Fibroblast of mammary gland (primary cell): ENCODE data around the gene PRKACA.

ENCODE experiments used
- DNase-seq: peaks from one replicate; pipeline ENCODE4 v3.0.0-alpha.2; 2010; ENCODE audit warnings: low read depth
- H3K4me3 ChIP-seq: 2 replicates; pipeline ENCODE4 v1.5.1; 2011; ENCODE audit warnings: low read depth, mild to moderate bottlenecking, low read length, moderate library complexity; ENCODE audit not compliant: control insufficient read depth
- TF ChIP-seq, protein P1 (sequence below): conservative IDR thresholded peaks from 2 replicates; pipeline ENCODE4 v1.5.1; 2011; ENCODE audit warnings: low read depth, low read length, inconsistent platforms; ENCODE audit not compliant: control insufficient read depth, insufficient read depth

The PRKACA gene

DNA sequence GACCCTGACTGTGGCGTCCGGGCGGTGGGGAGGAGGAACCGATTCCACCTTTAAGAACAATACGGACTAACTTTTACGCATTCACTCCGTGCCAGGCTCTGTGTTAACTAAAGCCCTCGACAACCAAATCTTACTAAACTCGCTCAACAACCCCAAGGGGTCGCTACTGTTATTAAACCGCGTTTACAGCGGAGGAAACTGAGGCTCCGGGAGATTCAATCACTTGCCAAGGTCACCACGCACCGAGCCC lies 28.2 kb downstream of the PRKACA start:
- peak overlapping the region; percentile 40 for H3K4me3 ChIP-seq
- peak; percentile 35 for DNase-seq
- TF ChIP-seq, protein P1, sequence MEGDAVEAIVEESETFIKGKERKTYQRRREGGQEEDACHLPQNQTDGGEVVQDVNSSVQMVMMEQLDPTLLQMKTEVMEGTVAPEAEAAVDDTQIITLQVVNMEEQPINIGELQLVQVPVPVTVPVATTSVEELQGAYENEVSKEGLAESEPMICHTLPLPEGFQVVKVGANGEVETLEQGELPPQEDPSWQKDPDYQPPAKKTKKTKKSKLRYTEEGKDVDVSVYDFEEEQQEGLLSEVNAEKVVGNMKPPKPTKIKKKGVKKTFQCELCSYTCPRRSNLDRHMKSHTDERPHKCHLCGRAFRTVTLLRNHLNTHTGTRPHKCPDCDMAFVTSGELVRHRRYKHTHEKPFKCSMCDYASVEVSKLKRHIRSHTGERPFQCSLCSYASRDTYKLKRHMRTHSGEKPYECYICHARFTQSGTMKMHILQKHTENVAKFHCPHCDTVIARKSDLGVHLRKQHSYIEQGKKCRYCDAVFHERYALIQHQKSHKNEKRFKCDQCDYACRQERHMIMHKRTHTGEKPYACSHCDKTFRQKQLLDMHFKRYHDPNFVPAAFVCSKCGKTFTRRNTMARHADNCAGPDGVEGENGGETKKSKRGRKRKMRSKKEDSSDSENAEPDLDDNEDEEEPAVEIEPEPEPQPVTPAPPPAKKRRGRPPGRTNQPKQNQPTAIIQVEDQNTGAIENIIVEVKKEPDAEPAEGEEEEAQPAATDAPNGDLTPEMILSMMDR, result no peak

- TF ChIP-seq, protein P1, result no peak
- H3K4me3 ChIP-seq, result peak overlapping the region; percentile 40
- no peak for DNase-seq
Measured at GRCh38 chr19:14088634-14089411, 28.7 kb downstream of the PRKACA start.

DNA sequence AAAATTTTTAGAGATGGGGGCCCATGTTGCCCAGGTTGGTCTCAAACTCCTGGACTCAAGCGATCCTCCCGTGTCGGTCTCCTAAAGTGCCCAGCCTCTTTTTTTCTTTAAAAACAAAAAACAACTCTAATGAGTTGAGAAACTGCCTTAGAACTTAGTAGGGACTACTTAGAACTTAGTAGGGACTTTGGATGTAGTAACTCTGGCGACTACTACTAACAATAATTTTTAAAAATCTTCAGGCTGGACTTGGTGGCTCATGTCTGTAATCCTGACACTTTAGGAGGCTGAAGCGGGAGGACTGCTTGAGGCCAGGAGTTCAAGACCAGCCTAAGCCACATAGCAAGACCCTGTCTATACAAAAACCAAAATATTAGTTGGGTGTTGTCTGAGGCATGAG lies 31.5 kb downstream of the PRKACA start:
- TF ChIP-seq, protein P1, result no peak
- H3K4me3 ChIP-seq, result no peak overlapping the region
- no peak for DNase-seq

DNA sequence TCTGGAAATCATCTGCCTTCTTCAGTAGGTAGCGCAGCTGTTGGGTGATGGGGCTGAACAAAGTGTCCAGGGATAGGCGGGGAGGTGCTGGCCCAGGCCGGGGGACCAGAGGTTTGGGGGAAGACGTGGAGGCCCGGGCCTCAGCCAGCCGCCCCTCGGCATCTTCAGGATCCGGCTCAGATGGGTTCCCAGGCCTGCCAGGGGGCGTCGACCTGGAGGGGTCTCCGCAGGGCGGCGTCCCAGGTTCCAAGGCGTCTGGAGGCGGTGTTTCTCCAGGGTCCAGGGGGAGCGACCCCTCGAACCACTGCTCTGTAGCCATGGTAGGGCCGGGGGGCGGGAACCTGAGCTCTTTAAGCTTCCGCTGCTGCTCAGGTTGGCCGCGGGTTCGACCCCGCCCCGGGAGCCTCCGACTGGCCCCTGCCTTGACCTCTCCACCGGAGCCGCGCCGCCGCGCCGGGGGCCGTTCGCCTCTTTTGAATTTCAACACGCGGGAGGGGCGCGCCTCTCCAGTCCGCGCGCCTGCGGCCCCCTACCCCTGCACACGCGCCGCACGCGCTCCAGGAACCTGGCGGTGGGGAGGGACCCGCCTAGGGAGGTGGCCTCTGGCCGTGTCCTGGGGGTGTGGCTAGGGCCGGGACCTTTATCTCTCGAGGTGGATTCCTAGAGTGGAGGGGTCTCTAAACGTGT lies 32.1 kb downstream of the PRKACA start, which contains the start of gene C19orf67:
TSS of gene C19orf67 (minus strand) at position 475 of the 687 bp plus-strand sequence. CDS start at position 319, 156 bp downstream.
- no peak for DNase-seq
- H3K4me3 ChIP-seq, result no peak within 1 kb of the TSS
- TF ChIP-seq, protein P1, result no peak

DNA sequence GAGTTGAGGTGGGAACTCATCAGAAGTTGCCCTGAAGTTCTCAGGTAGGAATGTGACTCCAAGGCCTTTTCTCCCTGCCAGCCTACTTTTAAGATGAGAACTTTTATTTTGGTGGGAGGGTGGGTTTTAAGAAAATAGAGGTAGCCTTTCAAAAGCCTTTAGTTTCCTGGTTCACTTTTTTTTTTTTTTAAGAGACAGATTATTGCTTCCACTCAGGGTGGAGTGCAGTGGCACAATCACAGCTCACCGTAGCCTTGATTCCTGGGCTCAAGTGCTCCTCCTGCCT lies 34.9 kb downstream of the PRKACA start:
- TF ChIP-seq, protein P1, result no peak
- no peak overlapping the region for H3K4me3 ChIP-seq

GRCh38 chr19:14081797-14082674 lies 35.5 kb downstream of the PRKACA start:
- TF ChIP-seq, protein P1, result no peak
- DNase-seq, result peak; percentile 30
- H3K4me3 ChIP-seq, result peak overlapping the region; percentile 63

More for the DNA sequence above, 34.9 kb downstream of the PRKACA start:
- no peak for DNase-seq
